PFSK-1 (cell line): ENCODE results near the gene CYP2J2.

ENCODE experiments used
- FOXP2 ChIP-seq: optimal IDR thresholded peaks from 2 replicates; pipeline ENCODE3; 2011; ENCODE audit warnings: borderline replicate concordance, control low read depth, inconsistent platforms; ENCODE audit not compliant: insufficient read depth; ENCODE audit errors: extremely low read length, extremely low read depth
- POLR2AphosphoS5 ChIP-seq: IDR thresholded peaks from 2 replicates; pipeline ENCODE4 v1.6.1; 2012; ENCODE audit warnings: low read depth, mild to moderate bottlenecking, control low read depth, low read length, moderate library complexity
- SIN3A ChIP-seq: IDR thresholded peaks from 2 replicates; pipeline ENCODE4 v1.6.1; 2012; ENCODE audit warnings: mild to moderate bottlenecking, low read length, moderate library complexity, borderline replicate concordance; ENCODE audit not compliant: insufficient read depth
- TAF1 ChIP-seq: IDR thresholded peaks from 2 replicates; pipeline ENCODE4 v1.6.1; 2012; ENCODE audit warnings: low read length, control low read depth, borderline replicate concordance; ENCODE audit not compliant: insufficient read depth
- TF ChIP-seq, protein P1 (sequence below), 2 experiments: IDR thresholded peaks; 2 replicates each; pipeline versions ENCODE4 v1.6.1 to v1.8.0; 2011 to 2012; ENCODE audit warnings: low read depth in 2 of 2, low read length in 2 of 2, control low read depth in 1 of 2, inconsistent platforms in 1 of 2, mild to moderate bottlenecking in 1 of 2, moderate library complexity in 1 of 2; ENCODE audit not compliant: insufficient read depth in 1 of 2

CYP2J2 gene

DNA sequence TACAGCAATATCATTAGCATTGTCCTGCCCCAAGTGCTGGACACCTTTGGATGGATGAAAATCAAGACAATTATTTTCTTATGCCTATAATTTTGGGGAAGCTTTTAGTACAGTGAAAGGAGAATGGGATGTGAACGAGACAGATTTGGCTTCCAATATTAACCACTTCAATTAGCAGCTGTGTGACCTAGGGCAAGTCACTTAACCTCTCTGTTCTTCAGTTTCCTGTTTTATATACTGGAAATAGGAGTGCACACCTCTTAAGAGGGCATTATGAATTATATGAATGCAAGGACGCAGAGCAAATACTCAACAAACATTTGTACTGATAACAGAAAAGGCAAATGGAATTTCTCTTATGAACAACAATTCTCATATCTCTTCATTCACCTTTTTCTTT is 18.5 kb downstream of the CYP2J2 start:
- no peak for TF ChIP-seq TAF1
- TF ChIP-seq FOXP2: no peak
- TF ChIP-seq, protein P1, sequence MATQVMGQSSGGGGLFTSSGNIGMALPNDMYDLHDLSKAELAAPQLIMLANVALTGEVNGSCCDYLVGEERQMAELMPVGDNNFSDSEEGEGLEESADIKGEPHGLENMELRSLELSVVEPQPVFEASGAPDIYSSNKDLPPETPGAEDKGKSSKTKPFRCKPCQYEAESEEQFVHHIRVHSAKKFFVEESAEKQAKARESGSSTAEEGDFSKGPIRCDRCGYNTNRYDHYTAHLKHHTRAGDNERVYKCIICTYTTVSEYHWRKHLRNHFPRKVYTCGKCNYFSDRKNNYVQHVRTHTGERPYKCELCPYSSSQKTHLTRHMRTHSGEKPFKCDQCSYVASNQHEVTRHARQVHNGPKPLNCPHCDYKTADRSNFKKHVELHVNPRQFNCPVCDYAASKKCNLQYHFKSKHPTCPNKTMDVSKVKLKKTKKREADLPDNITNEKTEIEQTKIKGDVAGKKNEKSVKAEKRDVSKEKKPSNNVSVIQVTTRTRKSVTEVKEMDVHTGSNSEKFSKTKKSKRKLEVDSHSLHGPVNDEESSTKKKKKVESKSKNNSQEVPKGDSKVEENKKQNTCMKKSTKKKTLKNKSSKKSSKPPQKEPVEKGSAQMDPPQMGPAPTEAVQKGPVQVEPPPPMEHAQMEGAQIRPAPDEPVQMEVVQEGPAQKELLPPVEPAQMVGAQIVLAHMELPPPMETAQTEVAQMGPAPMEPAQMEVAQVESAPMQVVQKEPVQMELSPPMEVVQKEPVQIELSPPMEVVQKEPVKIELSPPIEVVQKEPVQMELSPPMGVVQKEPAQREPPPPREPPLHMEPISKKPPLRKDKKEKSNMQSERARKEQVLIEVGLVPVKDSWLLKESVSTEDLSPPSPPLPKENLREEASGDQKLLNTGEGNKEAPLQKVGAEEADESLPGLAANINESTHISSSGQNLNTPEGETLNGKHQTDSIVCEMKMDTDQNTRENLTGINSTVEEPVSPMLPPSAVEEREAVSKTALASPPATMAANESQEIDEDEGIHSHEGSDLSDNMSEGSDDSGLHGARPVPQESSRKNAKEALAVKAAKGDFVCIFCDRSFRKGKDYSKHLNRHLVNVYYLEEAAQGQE (IDR thresholded peaks at IDR 0.05; ENCODE audit: insufficient read depth in 1 of 2, low read depth in 2 of 2, low read length in 2 of 2): no peak
- no peak for TF ChIP-seq POLR2AphosphoS5
- no peak for TF ChIP-seq SIN3A

DNA sequence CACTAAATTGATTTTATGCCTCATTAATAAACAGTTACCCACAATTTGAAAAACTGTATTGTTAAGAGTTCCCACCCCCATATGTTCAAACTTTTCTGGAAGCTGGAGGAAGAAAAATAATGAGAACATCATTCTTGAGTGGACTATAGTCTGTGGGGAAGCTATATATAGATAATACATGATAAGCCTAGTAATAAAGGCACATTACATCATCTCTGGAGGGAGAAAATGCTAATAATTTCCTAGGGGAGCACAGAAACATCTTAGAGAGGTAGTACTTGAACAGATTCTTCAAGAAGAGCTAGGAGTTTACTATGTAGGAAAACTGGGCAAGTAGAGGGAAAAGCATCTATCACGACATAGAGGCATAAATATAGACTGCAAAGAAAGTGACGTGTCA is 19.6 kb downstream of the CYP2J2 start:
- TF ChIP-seq, protein P1 (IDR thresholded peaks at IDR 0.05; ENCODE audit: insufficient read depth in 1 of 2, low read depth in 2 of 2, low read length in 2 of 2): no peak
- TF ChIP-seq FOXP2 (no peak), POLR2AphosphoS5 (no peak), SIN3A (no peak), TAF1 (no peak)

DNA sequence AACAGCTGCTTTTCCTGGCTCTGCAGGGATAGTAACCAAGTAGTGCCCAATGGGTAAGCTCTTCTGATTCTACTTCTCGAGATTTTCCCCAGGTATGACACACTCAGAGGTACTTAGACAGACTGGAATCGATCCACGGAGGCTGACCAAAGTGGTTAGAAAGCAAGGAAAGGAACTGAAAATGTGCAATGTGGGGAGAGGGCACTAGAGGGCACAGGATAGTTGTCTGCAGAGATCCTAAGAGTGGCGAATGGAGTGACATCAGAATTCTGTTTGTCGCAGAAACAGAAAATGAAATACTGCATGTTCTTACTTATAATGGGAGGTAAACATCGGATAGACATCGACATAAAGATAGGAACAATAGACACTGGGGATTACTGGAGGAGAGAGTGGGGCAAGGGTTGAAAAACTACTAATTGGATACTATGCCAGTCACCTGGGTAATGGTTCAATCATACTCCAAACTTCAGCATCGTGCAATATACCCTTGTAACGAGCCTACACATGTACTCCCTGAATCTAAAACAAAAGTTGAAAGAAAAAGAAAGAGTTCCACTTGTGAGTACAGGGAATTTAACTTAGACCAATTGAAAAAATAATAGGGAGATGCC is 23.3 kb downstream of the CYP2J2 start:
- TF ChIP-seq FOXP2: no peak

DNA sequence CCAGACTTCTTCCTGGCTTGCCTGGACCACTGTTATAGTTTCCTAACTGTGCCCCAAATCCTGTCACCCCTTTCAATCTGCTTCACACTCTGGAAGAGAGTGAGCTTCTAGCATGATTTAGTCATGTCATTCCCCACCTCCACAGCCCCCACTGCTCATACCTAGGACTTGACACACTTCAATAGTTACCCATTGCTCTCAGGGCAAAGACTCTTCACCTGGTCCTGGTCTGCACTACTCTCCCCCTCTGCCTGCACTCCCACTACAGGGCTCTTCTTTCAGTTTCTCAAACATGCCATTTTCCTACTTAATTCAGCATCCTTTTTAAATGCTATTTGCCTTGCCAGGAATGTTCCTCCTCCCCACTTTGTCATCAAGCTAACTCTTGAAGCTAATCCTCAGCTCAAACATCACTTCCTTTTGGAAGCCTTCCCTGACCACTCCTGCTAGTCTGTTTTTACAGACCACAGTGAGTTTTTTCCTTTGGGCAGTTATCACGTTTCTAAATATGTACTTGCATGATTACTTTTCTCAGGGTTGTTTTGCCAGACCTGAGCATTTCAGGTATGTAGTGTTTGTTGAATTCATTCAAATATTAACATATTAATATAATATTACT is 24.7 kb downstream of the CYP2J2 start:
- TF ChIP-seq FOXP2: no peak
- TF ChIP-seq POLR2AphosphoS5: no peak
- TF ChIP-seq TAF1: no peak
- TF ChIP-seq, protein P1 (IDR thresholded peaks at IDR 0.05; ENCODE audit: insufficient read depth in 1 of 2, low read depth in 2 of 2, low read length in 2 of 2): no peak
- TF ChIP-seq SIN3A: no peak

DNA sequence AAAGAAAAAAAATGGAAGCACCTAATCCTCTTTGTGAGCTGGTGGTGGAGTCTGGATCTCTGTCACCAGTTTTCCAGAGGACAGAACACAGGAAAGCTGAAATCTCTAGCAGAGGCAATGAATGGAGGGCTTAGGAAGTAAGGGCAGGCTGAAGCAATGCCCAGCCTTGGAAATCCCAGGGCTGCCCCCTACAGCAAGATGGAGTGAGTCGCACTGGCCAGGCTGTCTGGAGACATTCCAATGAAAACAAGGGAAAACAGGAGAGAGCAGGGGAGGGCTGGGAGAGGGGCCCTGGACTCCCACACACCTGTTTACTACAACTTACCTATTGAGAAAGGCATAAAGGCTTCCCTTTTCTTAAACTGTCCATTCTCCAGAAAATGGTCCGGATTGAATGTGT is 25.9 kb downstream of the CYP2J2 start:
- TF ChIP-seq TAF1 (no peak), SIN3A (no peak), FOXP2 (no peak), POLR2AphosphoS5 (no peak)
- TF ChIP-seq, protein P1 (IDR thresholded peaks at IDR 0.05; ENCODE audit: insufficient read depth in 1 of 2, low read depth in 2 of 2, low read length in 2 of 2): no peak
